GM23338 (cell line): ENCODE measurements around the gene PPFIA2. TPM values are rescaled to one million over a fixed set of nuclear protein-coding genes. Genes with fewer than 3 reads are reported as not detected.

Source experiments
- ATAC-seq: fragments of 200-7000 bp; cut with Tn5 transposase; 3 replicates; pipeline ENCODE4 v1.9.1; 2020
- DNase-seq: peaks from one replicate; pipeline ENCODE4 v3.0.0-alpha.2; 2015; ENCODE audit warnings: low spot score
- H2AFZ ChIP-seq: fragments of 200-600 bp; sonication (generic); 2 replicates; pipeline ENCODE4 v1.8.0; 2016; ENCODE audit warnings: antibody characterized with exemption, mild to moderate bottlenecking, moderate library complexity
- H3F3A ChIP-seq: fragments of 200-600 bp; sonication (generic); replicated peaks from 2 replicates; pipeline ENCODE4 v1.8.0; 2017; ENCODE audit warnings: antibody characterized with exemption, mixed run types, low read depth
- H3K27ac ChIP-seq: fragments of 200-600 bp; sonication (generic); 2 replicates; pipeline ENCODE4 v1.6.1; 2016; ENCODE audit warnings: low read depth
- H3K27me3 ChIP-seq: fragments of 200-600 bp; sonication (generic); 2 replicates; pipeline ENCODE4 v1.8.0; 2016; ENCODE audit warnings: mild to moderate bottlenecking, mixed run types, moderate library complexity; ENCODE audit not compliant: insufficient read depth
- H3K36me3 ChIP-seq: fragments of 200-600 bp; sonication (generic); 2 replicates; pipeline ENCODE4 v1.8.0; 2016; ENCODE audit warnings: mild to moderate bottlenecking; ENCODE audit not compliant: insufficient read depth
- H3K4me1 ChIP-seq: fragments of 200-600 bp; sonication (generic); 2 replicates; pipeline ENCODE4 v1.8.0; 2016; ENCODE audit warnings: mild to moderate bottlenecking, moderate library complexity; ENCODE audit not compliant: insufficient read depth
- H3K4me2 ChIP-seq: fragments of 200-600 bp; sonication (generic); 2 replicates; pipeline ENCODE4 v1.7.1; 2017; ENCODE audit warnings: mixed run types
- H3K4me3 ChIP-seq: fragments of 200-600 bp; sonication (generic); 2 replicates; pipeline ENCODE4 v1.6.1; 2016; ENCODE audit warnings: mixed run types
- H3K79me2 ChIP-seq: fragments of 200-600 bp; sonication (generic); replicated peaks from 2 replicates; pipeline ENCODE4 v1.8.0; 2017; ENCODE audit warnings: mild to moderate bottlenecking; ENCODE audit not compliant: insufficient read depth
- H3K9me2 ChIP-seq: fragments of 200-600 bp; sonication (generic); 2 replicates; pipeline ENCODE4 v1.8.0; 2017; ENCODE audit not compliant: insufficient read depth
- H4K20me1 ChIP-seq: fragments of 200-600 bp; sonication (generic); replicated peaks from 2 replicates; pipeline ENCODE4 v1.8.0; 2017; ENCODE audit warnings: mild to moderate bottlenecking; ENCODE audit not compliant: insufficient read depth
- H3K27ac Mint-ChIP-seq: 2 replicates; pipeline ENCODE4 v1.8.0; 2020; ENCODE audit warnings: inconsistent platforms, mild to moderate bottlenecking, moderate library complexity, mixed read lengths
- H3K27me3 Mint-ChIP-seq: 3 replicates; pipeline ENCODE4 v1.8.0; 2022; ENCODE audit warnings: low read depth, mild to moderate bottlenecking, moderate library complexity, mixed read lengths, inconsistent platforms; ENCODE audit not compliant: insufficient read depth, poor library complexity
- H3K36me3 Mint-ChIP-seq: 3 replicates; pipeline ENCODE4 v1.8.0; 2021; ENCODE audit warnings: low read depth, mild to moderate bottlenecking, inconsistent platforms, moderate library complexity, mixed read lengths
- H3K4me1 Mint-ChIP-seq: 3 replicates; pipeline ENCODE4 v1.8.0; 2020; ENCODE audit warnings: mild to moderate bottlenecking, inconsistent platforms, mixed read lengths
- H3K4me3 Mint-ChIP-seq: 3 replicates; pipeline ENCODE4 v1.8.0; 2021; ENCODE audit warnings: moderate library complexity, mild to moderate bottlenecking, inconsistent platforms, mixed read lengths
- H3K9me3 Mint-ChIP-seq: 3 replicates; pipeline ENCODE4 v1.8.0; 2020; ENCODE audit warnings: moderate library complexity, mild to moderate bottlenecking, inconsistent platforms, mixed read lengths
- CREB1 ChIP-seq: fragments of 250-450 bp; sonication (Bioruptor Pico); IDR thresholded peaks from 2 replicates; pipeline ENCODE4 v1.5.0; 2020; ENCODE audit warnings: low read depth, mild to moderate bottlenecking, moderate library complexity
- CTCF ChIP-seq, 2 experiments: fragments of 200-600 bp in 1 of 2; sonication (generic) in 1 of 2; conservative IDR thresholded peaks; 2 replicates each; pipeline versions ENCODE4 v1.5.1 to v1.6.1; 2016 to 2017; ENCODE audit warnings: antibody characterized with exemption in 2 of 2, low read depth in 2 of 2, mild to moderate bottlenecking in 2 of 2, moderate library complexity in 1 of 2
- ETS1 ChIP-seq: IDR thresholded peaks from 2 replicates; pipeline ENCODE4 v1.6.1; 2016; ENCODE audit warnings: antibody characterized with exemption
- EZH2 ChIP-seq: fragments of 200-600 bp; sonication (generic); IDR thresholded peaks from one replicate; pipeline ENCODE4 v1.8.0; 2017; ENCODE audit warnings: antibody characterized with exemption, mild to moderate bottlenecking, low read depth; ENCODE audit not compliant: unreplicated experiment
- EZH2phosphoT487 ChIP-seq: fragments of 200-600 bp; sonication (generic); IDR thresholded peaks from one replicate; pipeline ENCODE4 v1.8.1; 2018; ENCODE audit warnings: antibody characterized with exemption; ENCODE audit not compliant: unreplicated experiment
- JUNB ChIP-seq: IDR thresholded peaks from one replicate; pipeline ENCODE4 v1.6.1; 2016; ENCODE audit warnings: antibody characterized with exemption; ENCODE audit not compliant: unreplicated experiment
- NANOG ChIP-seq: IDR thresholded peaks from 2 replicates; pipeline ENCODE4 v1.6.1; 2016; ENCODE audit warnings: antibody characterized with exemption, borderline replicate concordance
- POLR2AphosphoS5 ChIP-seq: IDR thresholded peaks from 2 replicates; pipeline ENCODE4 v1.6.1; 2016; ENCODE audit warnings: antibody characterized with exemption, low read depth
- REST ChIP-seq: IDR thresholded peaks from one replicate; pipeline ENCODE4 v1.6.1; 2018; ENCODE audit warnings: antibody characterized with exemption; ENCODE audit not compliant: unreplicated experiment
- STAT1 ChIP-seq: IDR thresholded peaks from one replicate; pipeline ENCODE4 v1.6.1; 2016; ENCODE audit warnings: antibody characterized with exemption; ENCODE audit not compliant: unreplicated experiment
- ZNF114 ChIP-seq: fragments of 250-450 bp; sonication (Bioruptor Pico); IDR thresholded peaks from 2 replicates; pipeline ENCODE4 v1.5.0; 2020; ENCODE audit warnings: mild to moderate bottlenecking, moderate library complexity
- ZNF331 ChIP-seq: fragments of 250-450 bp; sonication (Bioruptor Pico); IDR thresholded peaks from 2 replicates; pipeline ENCODE4 v1.5.0; 2020; ENCODE audit warnings: low read depth, mild to moderate bottlenecking, moderate library complexity
- ZNF462 ChIP-seq: fragments of 250-450 bp; sonication (Bioruptor Pico); IDR thresholded peaks from 2 replicates; pipeline ENCODE4 v1.5.0; 2020; ENCODE audit warnings: mild to moderate bottlenecking, moderate library complexity
- polyA plus RNA-seq: library from polyadenylated mRNA; unstranded; fragments of >200 nt; fragmentation: Nextera tagmentation; extraction: Ambion mirVana; gene quantifications from 2 replicates; pipeline ENCODE4 v1.2.1, GENCODE V29; 2016
- total RNA-seq: library from RNA; depleted of rRNA; stranded (reverse); fragments of >200 nt; shearing (Covaris generic); gene quantifications from 2 replicates; pipeline ENCODE4 v1.2.3, GENCODE V29; 2014

PPFIA2 gene
- total and polyA plus RNA-seq, 2 experiments from 2014 or later = 5.4 to 7.2 TPM

GRCh38 chr12:81403348-81403747 is 355.8 kb downstream of the PPFIA2 start:
- Histone ChIP-seq H3K27ac (no peak overlapping the region), H3K9me2 (no peaks in the 10 kb centered on the region), H3K27me3 (no peaks in the 10 kb centered on the region), H4K20me1 (no peaks in the 10 kb centered on the region), H3K4me1 (no peaks in the 10 kb centered on the region), H3K4me3 (no peak overlapping the region), H3K4me2 (no peak overlapping the region), H3K36me3 (no peaks in the 10 kb centered on the region), H2AFZ (no peak overlapping the region), H3F3A (no peaks in the 10 kb centered on the region), H3K79me2 (no peaks in the 10 kb centered on the region)
- no peak overlapping the region for H3K4me3 Mint-ChIP-seq
- DNase-seq = no peak
- TF ChIP-seq JUNB = no peak
- TF ChIP-seq NANOG = no peak
- TF ChIP-seq ZNF114 = no peak
- no peak for TF ChIP-seq POLR2AphosphoS5
- no peak for TF ChIP-seq ZNF462 (CRISPR knock-in tag)
- TF ChIP-seq EZH2 = no peak
- TF ChIP-seq EZH2phosphoT487 = no peak
- no peak for TF ChIP-seq CTCF (conservative IDR thresholded peaks at IDR 0.05; ENCODE audit: low read depth in 2 of 2)
- TF ChIP-seq ETS1 = no peak
- no peak for TF ChIP-seq ZNF331
- no peak for TF ChIP-seq STAT1
- TF ChIP-seq REST = no peak
- TF ChIP-seq CREB1 = no peak
- no peak for ATAC-seq
- H3K9me3 Mint-ChIP-seq = no peaks in the 10 kb centered on the region
- H3K36me3 Mint-ChIP-seq = no peaks in the 10 kb centered on the region
- H3K27ac Mint-ChIP-seq = no peak overlapping the region
- H3K27me3 Mint-ChIP-seq = peaks cover 1% of the 10 kb centered on the region
- no peaks in the 10 kb centered on the region for H3K4me1 Mint-ChIP-seq
